Mucosa of descending colon (tissue), 3 donors: Measurements from ENCODE around the gene TCN2. TPM values are rescaled to one million over a fixed set of nuclear protein-coding genes. Genes with fewer than 3 reads are reported as not detected.
"Not testable (repeated sequence)": the region's sequence is repeated elsewhere in the genome, so short reads cannot be mapped to it uniquely, and the experiment has no call there.

Source experiments
- ATAC-seq: fragments of 200-7000 bp; cut with Tn5 transposase; one replicate; pipeline ENCODE4 v1.9.1; 2020; ENCODE audit warnings: mild to moderate bottlenecking, moderate library complexity
- DNase-seq, 3 donors: peaks; one replicate each; pipeline ENCODE4 v3.0.0-alpha.2; 2020
- H3K36me3 ChIP-seq: fragments of 200-600 bp; one replicate; pipeline ENCODE4 v1.8.0; 2021; ENCODE audit warnings: low read depth, mild to moderate bottlenecking
- H3K4me1 ChIP-seq: fragments of 200-600 bp; one replicate; pipeline ENCODE4 v1.8.0; 2021; ENCODE audit warnings: low read depth, mild to moderate bottlenecking
- H3K4me3 ChIP-seq: fragments of 200-600 bp; one replicate; pipeline ENCODE4 v1.8.0; 2021; ENCODE audit warnings: mild to moderate bottlenecking
- H3K9me3 ChIP-seq: fragments of 200-600 bp; one replicate; pipeline ENCODE4 v1.8.0; 2021; ENCODE audit warnings: mild to moderate bottlenecking
- CTCF ChIP-seq: fragments of 200-600 bp; IDR thresholded peaks from one replicate; pipeline ENCODE4 v1.8.0; 2022; ENCODE audit warnings: antibody characterized with exemption, mild to moderate bottlenecking
- intact Hi-C, 2 donors: fragments of 100-400 bp; cut with DNase I in 1 of 2; cut with micrococcal nuclease in 1 of 2; formaldehyde crosslinking; loops; one replicate each; pipeline versions ENCODE4 v1.11.0 to v1.11.1; 2022; cut with DNase I, micrococcal nuclease
- total RNA-seq, 3 donors: library from RNA; stranded (reverse); fragmentation: NEBNext Ultra II Directional in 2 of 3; extraction: Animal tissue kit (Norgen Biotek cat#: 25700) in 2 of 3; gene quantifications; one replicate each; pipeline versions ENCODE4 v1.2.1 to v1.2.4, GENCODE V29; 2021 to 2023
- donor health status: DM: no; HTN: no; CAD: no; lungs with moderate emphysema.
- donor health status: DM: no; HTN: no; CAD: no.
- donor health status: DM: no; HTN: yes; CAD: no.

TCN2 gene
- total RNA-seq, 3 donors from 2014 or later: 23.3 to 43.7 (median 40.2) TPM

GRCh38 chr22:30671071-30671470 lies 64.1 kb downstream of the TCN2 start:
- no peaks in the 10 kb centered on the region for H3K36me3 ChIP-seq
- H3K4me1 ChIP-seq: peaks cover 8% of the 10 kb centered on the region
- no peak for TF ChIP-seq CTCF
- no peak for DNase-seq
- intact Hi-C loops: no loop called here
- no peak overlapping the region for H3K4me3 ChIP-seq
- ATAC-seq: no peak
- no peaks in the 10 kb centered on the region for H3K9me3 ChIP-seq

GRCh38 chr22:30673136-30673535 lies 66.2 kb downstream of the TCN2 start:
- Histone ChIP-seq H3K36me3 (no peaks in the 10 kb centered on the region), H3K4me1 (no peaks in the 10 kb centered on the region), H3K4me3 (no peak overlapping the region), H3K9me3 (no peaks in the 10 kb centered on the region)
- no peak for DNase-seq
- intact Hi-C loops: no loop called here
- ATAC-seq: no peak
- no peak for TF ChIP-seq CTCF

GRCh38 chr22:30674482-30674881 lies 67.5 kb downstream of the TCN2 start:
- TF ChIP-seq CTCF: no peak
- intact Hi-C loops: no loop called here
- DNase-seq (no peak), ATAC-seq (no peak)
- Histone ChIP-seq H3K4me3 (no peak overlapping the region), H3K36me3 (no peaks in the 10 kb centered on the region), H3K4me1 (no peaks in the 10 kb centered on the region), H3K9me3 (no peaks in the 10 kb centered on the region)

- no peak for ATAC-seq
- TF ChIP-seq CTCF: no peak
- Histone ChIP-seq H3K9me3 (no peaks in the 10 kb centered on the region), H3K36me3 (no peaks in the 10 kb centered on the region), H3K4me1 (peaks cover 7% of the 10 kb centered on the region), H3K4me3 (no peak overlapping the region)
- DNase-seq: no peak
- intact Hi-C loops: no loop called here
These were observed 68.5 kb downstream of the TCN2 start for GRCh38 chr22:30675436-30675835.

GRCh38 chr22:30676565-30676964 lies 69.6 kb downstream of the TCN2 start:
- peaks cover 14% of the 10 kb centered on the region for H3K4me1 ChIP-seq
- H3K36me3 ChIP-seq, ATAC-seq, intact Hi-C loops, DNase-seq, H3K9me3 ChIP-seq, H3K4me3 ChIP-seq: not testable (repeated sequence)

Other genes with a start within 250 kb of the TCN2 start
- gene RNF215, start 219.8 kb upstream of the TCN2 start, total RNA-seq: 10 to 100 TPM in 1 of 3 donors, 1 to 10 TPM in 2; 9.0 to 14.2 (median 9.1) TPM
- gene SEC14L2, start 210.2 kb upstream of the TCN2 start, total RNA-seq: 1 to 10 TPM in 2 of 3 donors, under 1 TPM in 1; 0.67 to 4.0 (median 2.5) TPM
- gene MTFP1, start 181.4 kb upstream of the TCN2 start, total RNA-seq: 10 to 100 TPM; 14.0 to 26.0 (median 25.3) TPM
- not detected for gene SEC14L3, start 135.2 kb upstream of the TCN2 start, total RNA-seq
- not detected for gene SEC14L4, start 101.5 kb upstream of the TCN2 start, total RNA-seq
- under 1 TPM in 2 of 3 donors, not detected in 1; 0.26 to 0.47 TPM for gene SEC14L6, start 60.4 kb upstream of the TCN2 start, total RNA-seq
- 10 to 100 TPM in 2 of 3 donors, 1 to 10 TPM in 1; 7.9 to 15.9 (median 10.1) TPM for gene GAL3ST1, start 32.5 kb upstream of the TCN2 start, total RNA-seq
- gene PES1, start 15.3 kb upstream of the TCN2 start, total RNA-seq: 10 to 100 TPM; 46.2 to 54.3 (median 48.5) TPM
- gene SLC35E4, start 28.6 kb downstream of the TCN2 start, total RNA-seq: 1 to 10 TPM; 5.0 to 8.5 (median 7.6) TPM
- gene DUSP18, start 60.7 kb downstream of the TCN2 start, total RNA-seq: 10 to 100 TPM; 16.2 to 21.6 (median 16.3) TPM
- gene OSBP2, start 87.7 kb downstream of the TCN2 start, total RNA-seq: 1 to 10 TPM; 2.9 to 5.3 (median 3.4) TPM